OCI-LY7 (cell line): Measurements from ENCODE around the gene PTHLH. TPM values are rescaled to one million over a fixed set of nuclear protein-coding genes. Genes with fewer than 3 reads are reported as not detected.

ENCODE experiments used
- BruUV-seq: library from RNA; stranded (reverse); fragments of 400-500 nt; replicated peaks from 2 replicates; lab custom pipeline; 2021; lab: Mats Ljungman, UMichigan
- CTCF ChIA-PET: fragments of 300-600 bp; sonication (Branson Sonifier 250); formaldehyde crosslinking; loops from one replicate; lab custom pipeline; 2022; ENCODE audit warnings: antibody characterized with exemption; ENCODE audit not compliant: unreplicated experiment; lab: Charles Lee
- POLR2A ChIA-PET: fragments of 300-600 bp; sonication (Branson Sonifier 250); formaldehyde crosslinking; loops from one replicate; lab custom pipeline; 2022; ENCODE audit warnings: antibody characterized with exemption; lab: Charles Lee
- DNase-seq: peaks from one replicate; pipeline ENCODE4 v3.0.0-alpha.2; 2015; ENCODE audit warnings: low spot score
- H2AFZ ChIP-seq: fragments of 200-600 bp; sonication (generic), shearing (Covaris generic); 2 replicates; pipeline ENCODE4 v1.6.1; 2014; ENCODE audit warnings: mild to moderate bottlenecking, antibody characterized with exemption, low read length, moderate library complexity
- H3K27ac ChIP-seq: fragments of 200-600 bp; sonication (generic); 2 replicates; pipeline ENCODE4 v1.5.1; 2014; ENCODE audit warnings: mixed run types, low read depth, mild to moderate bottlenecking, moderate library complexity, low read length, inconsistent platforms; ENCODE audit not compliant: poor library complexity, severe bottlenecking
- H3K36me3 ChIP-seq: fragments of 200-600 bp; sonication (generic); 2 replicates; pipeline ENCODE4 v1.6.1; 2014; ENCODE audit warnings: mild to moderate bottlenecking, antibody characterized with exemption, low read length, moderate library complexity, mixed read lengths; ENCODE audit not compliant: insufficient read depth
- H3K4me1 ChIP-seq: fragments of 200-600 bp; sonication (generic); 2 replicates; pipeline ENCODE4 v1.5.1; 2014; ENCODE audit warnings: mild to moderate bottlenecking, low read length; ENCODE audit not compliant: insufficient read depth, poor library complexity, severe bottlenecking
- H3K4me2 ChIP-seq: fragments of 200-600 bp; sonication (generic); 2 replicates; pipeline ENCODE4 v1.6.1; 2014; ENCODE audit warnings: mild to moderate bottlenecking, low read length
- H3K4me3 ChIP-seq: fragments of 200-600 bp; sonication (generic); 2 replicates; pipeline ENCODE4 v1.5.1; 2014; ENCODE audit warnings: mild to moderate bottlenecking, low read depth, low read length; ENCODE audit not compliant: poor library complexity, severe bottlenecking
- H3K79me2 ChIP-seq: fragments of 200-600 bp; sonication (generic); 2 replicates; pipeline ENCODE4 v1.6.1; 2016; ENCODE audit warnings: low read depth, mild to moderate bottlenecking, low read length, moderate library complexity, mixed read lengths; ENCODE audit not compliant: insufficient read depth
- H3K9me2 ChIP-seq: fragments of 200-600 bp; sonication (generic); 2 replicates; pipeline ENCODE4 v1.6.1; 2016; ENCODE audit warnings: mild to moderate bottlenecking, low read length, mixed read lengths; ENCODE audit not compliant: insufficient read depth
- H3K9me3 ChIP-seq: fragments of 200-600 bp; sonication (generic); 2 replicates; pipeline ENCODE4 v1.6.1; 2014; ENCODE audit warnings: mild to moderate bottlenecking, mixed run types, low read length, mixed read lengths
- H4K20me1 ChIP-seq: fragments of 200-600 bp; sonication (generic); 2 replicates; pipeline ENCODE4 v1.6.1; 2014; ENCODE audit warnings: mild to moderate bottlenecking, antibody characterized with exemption, low read length, moderate library complexity, mixed read lengths; ENCODE audit not compliant: insufficient read depth
- CTCF ChIP-seq: fragments of 200-600 bp; sonication (generic); conservative IDR thresholded peaks from 2 replicates; pipeline ENCODE4 v1.5.1; 2014; ENCODE audit warnings: mild to moderate bottlenecking, antibody characterized with exemption, low read length, moderate library complexity, mixed read lengths
- EZH2phosphoT487 ChIP-seq: fragments of 200-600 bp; sonication (generic); IDR thresholded peaks from 2 replicates; pipeline ENCODE4 v1.6.1; 2018; ENCODE audit warnings: low read depth, borderline replicate concordance, mild to moderate bottlenecking, mixed run types, antibody characterized with exemption, low read length, moderate library complexity, mixed read lengths
- intact Hi-C: fragments of 100-400 bp; cut with micrococcal nuclease; formaldehyde crosslinking; loops from one replicate; pipeline ENCODE4 v1.10.0; 2022; ENCODE audit not compliant: unreplicated experiment
- total RNA-seq, 2 experiments: library from RNA; depleted of rRNA in 1 of 2; stranded (reverse); fragments of >200 nt in 1 of 2; shearing (Covaris generic) in 1 of 2; gene quantifications; 2 replicates each; pipeline ENCODE4 v1.2.3, GENCODE V29; 2014 to 2022

PTHLH gene
- total RNA-seq, 2 experiments from 2014 or later, result not detected

- Histone ChIP-seq H3K9me2 (no peaks in the 10 kb centered on the region), H3K79me2 (no peaks in the 10 kb centered on the region), H3K9me3 (no peaks in the 10 kb centered on the region), H4K20me1 (no peaks in the 10 kb centered on the region), H3K4me3 (no peak overlapping the region), H3K4me1 (no peaks in the 10 kb centered on the region), H3K27ac (no peak overlapping the region), H2AFZ (no peak overlapping the region), H3K36me3 (no peaks in the 10 kb centered on the region), H3K4me2 (no peak overlapping the region)
- intact Hi-C loops, result no loop called here
- CTCF ChIA-PET, result no interaction called here
- POLR2A ChIA-PET, result no interaction called here
- BruUV-seq, result no TSS peak
- no peak for TF ChIP-seq CTCF
- DNase-seq, result no peak
Observed at GRCh38 chr12:27999521-27999920, 27.0 kb upstream of the PTHLH start.

- no peak overlapping the region for H3K4me3 ChIP-seq
- TF ChIP-seq CTCF (no peak), EZH2phosphoT487 (no peak)
- CTCF ChIA-PET, result no interaction called here
- H3K27ac ChIP-seq, result no peak overlapping the region
- no peaks in the 10 kb centered on the region for H3K79me2 ChIP-seq
- no peak for DNase-seq
- H4K20me1 ChIP-seq, result no peaks in the 10 kb centered on the region
- H2AFZ ChIP-seq, result no peak overlapping the region
- no peaks in the 10 kb centered on the region for H3K4me1 ChIP-seq
- no peaks in the 10 kb centered on the region for H3K9me3 ChIP-seq
- POLR2A ChIA-PET, result no interaction called here
- H3K4me2 ChIP-seq, result no peak overlapping the region
- no peaks in the 10 kb centered on the region for H3K9me2 ChIP-seq
- intact Hi-C loops, result no loop called here
- H3K36me3 ChIP-seq, result no peaks in the 10 kb centered on the region
- BruUV-seq, result no TSS peak
Observed at GRCh38 chr12:27998658-27999057, 26.1 kb upstream of the PTHLH start.

- Histone ChIP-seq H3K9me3 (no peaks in the 10 kb centered on the region), H3K4me2 (no peak overlapping the region), H3K27ac (no peak overlapping the region), H3K9me2 (no peaks in the 10 kb centered on the region), H2AFZ (no peak overlapping the region), H3K36me3 (no peaks in the 10 kb centered on the region), H3K4me1 (no peaks in the 10 kb centered on the region), H4K20me1 (no peaks in the 10 kb centered on the region), H3K79me2 (no peaks in the 10 kb centered on the region), H3K4me3 (no peak overlapping the region)
- CTCF ChIA-PET, result no interaction called here
- intact Hi-C loops, result no loop called here
- TF ChIP-seq EZH2phosphoT487, result no peak
- no peak for TF ChIP-seq CTCF
- POLR2A ChIA-PET, result no interaction called here
- no peak for DNase-seq
- no TSS peak for BruUV-seq
Observed at GRCh38 chr12:27998170-27998569, 25.6 kb upstream of the PTHLH start.
